ENCODE results near the gene BRSK2.

The BRSK2 gene

GRCh38 chr11:1451781-1452470, 62.2 kb downstream of the BRSK2 start:
- TF ChIP-seq NFIC (IDR thresholded peaks at IDR 0.05) (no peak), FOXM1 (IDR thresholded peaks at IDR 0.05; ENCODE audit: borderline replicate concordance, low read depth) (no peak), CEBPB (IDR thresholded peaks at IDR 0.05) (no peak)

GRCh38 chr11:1452744-1453143, 63.0 kb downstream of the BRSK2 start:
- TF ChIP-seq ZBTB7A (IDR thresholded peaks at IDR 0.05; ENCODE audit: low read depth) = no peak
- TF ChIP-seq USF1 (IDR thresholded peaks at IDR 0.05) = no peak
- no peak for TF ChIP-seq CEBPB (IDR thresholded peaks at IDR 0.05)
- no peak for TF ChIP-seq MAX (IDR thresholded peaks at IDR 0.05)
- TF ChIP-seq FOXM1 (IDR thresholded peaks at IDR 0.05; ENCODE audit: borderline replicate concordance, low read depth) = no peak
- no peak for TF ChIP-seq TEAD4 (IDR thresholded peaks at IDR 0.05)
- TF ChIP-seq RAD21 (IDR thresholded peaks at IDR 0.05; ENCODE audit: low read depth) = no peak
- TF ChIP-seq YY1 (IDR thresholded peaks at IDR 0.05; ENCODE audit: low read depth) = no peak
- no peak for TF ChIP-seq TAF1 (IDR thresholded peaks at IDR 0.05; ENCODE audit: low read depth)
- TF ChIP-seq TCF12 (IDR thresholded peaks at IDR 0.05; ENCODE audit: low read depth) = no peak
- TF ChIP-seq NFIC (IDR thresholded peaks at IDR 0.05) = no peak
- no peak for TF ChIP-seq EGR1 (IDR thresholded peaks at IDR 0.05)
- TF ChIP-seq REST (IDR thresholded peaks at IDR 0.05; ENCODE audit: low read depth) = no peak
- TF ChIP-seq CREB1 (IDR thresholded peaks at IDR 0.05; ENCODE audit: low read depth) = no peak
- TF ChIP-seq EP300 (IDR thresholded peaks at IDR 0.05; ENCODE audit: borderline replicate concordance) = no peak

- TF ChIP-seq RAD21 (IDR thresholded peaks at IDR 0.05; ENCODE audit: low read depth) = peak; percentile 61
- peak; percentile 22; the same call in 1 of the 2 replicates for TF ChIP-seq REST (IDR thresholded peaks at IDR 0.05; ENCODE audit: low read depth)
- no peak for TF ChIP-seq USF1 (IDR thresholded peaks at IDR 0.05)
These were observed 63.9 kb downstream of the BRSK2 start for GRCh38 chr11:1453611-1454034.

GRCh38 chr11:1454576-1454975, 64.8 kb downstream of the BRSK2 start:
- TF ChIP-seq EP300 (IDR thresholded peaks at IDR 0.05; ENCODE audit: borderline replicate concordance) = no peak
- TF ChIP-seq MAX (IDR thresholded peaks at IDR 0.05) = no peak
- no peak for TF ChIP-seq EGR1 (IDR thresholded peaks at IDR 0.05)
- no peak for TF ChIP-seq TCF12 (IDR thresholded peaks at IDR 0.05; ENCODE audit: low read depth)
- TF ChIP-seq FOXM1 (IDR thresholded peaks at IDR 0.05; ENCODE audit: borderline replicate concordance, low read depth) = no peak
- no peak for TF ChIP-seq RAD21 (IDR thresholded peaks at IDR 0.05; ENCODE audit: low read depth)

GRCh38 chr11:1455032-1455762, 65.5 kb downstream of the BRSK2 start:
- TF ChIP-seq FOXM1 (IDR thresholded peaks at IDR 0.05; ENCODE audit: borderline replicate concordance, low read depth) (no peak), CEBPB (IDR thresholded peaks at IDR 0.05) (no peak), MAX (IDR thresholded peaks at IDR 0.05) (no peak), ZBTB7A (IDR thresholded peaks at IDR 0.05; ENCODE audit: low read depth) (no peak), EP300 (IDR thresholded peaks at IDR 0.05; ENCODE audit: borderline replicate concordance) (no peak), EGR1 (IDR thresholded peaks at IDR 0.05) (no peak), REST (IDR thresholded peaks at IDR 0.05; ENCODE audit: low read depth) (no peak), YY1 (IDR thresholded peaks at IDR 0.05; ENCODE audit: low read depth) (no peak), RAD21 (IDR thresholded peaks at IDR 0.05; ENCODE audit: low read depth) (no peak)
